ENCODE results near the gene PIMREG.

Gene PIMREG

GRCh38 chr17:6494239-6494941 is 50.1 kb downstream of the PIMREG start:
- H3K27ac ChIP-seq (ENCODE audit: low read depth, low read length, severe bottlenecking) = no peak overlapping the region
- H3K4me1 ChIP-seq (ENCODE audit: control insufficient read depth, insufficient read depth, low read length, poor library complexity, severe bottlenecking) = peaks cover 19% of the 10 kb centered on the region
- WGBS, 2 experiments (ENCODE audit: insufficient coverage in 2 of 2) = 85 to 100% methylated on average over 2 to 4 of the region's 5 CpGs
- no peaks in the 10 kb centered on the region for H3K36me3 ChIP-seq (ENCODE audit: control insufficient read depth, insufficient read depth, low read length)
- H3K4me3 ChIP-seq (ENCODE audit: extremely low read depth, insufficient read depth, low read length, poor library complexity, severe bottlenecking) = no peak overlapping the region
- no peaks in the 10 kb centered on the region for H3K9me3 ChIP-seq (ENCODE audit: control insufficient read depth, low read length)

GRCh38 chr17:6495450-6496115 is 51.3 kb downstream of the PIMREG start:
- H3K9me3 ChIP-seq (ENCODE audit: control insufficient read depth, low read length) = no peaks in the 10 kb centered on the region
- no peak overlapping the region for H3K4me3 ChIP-seq (ENCODE audit: extremely low read depth, insufficient read depth, low read length, poor library complexity, severe bottlenecking)
- no peaks in the 10 kb centered on the region for H3K36me3 ChIP-seq (ENCODE audit: control insufficient read depth, insufficient read depth, low read length)
- peaks cover 19% of the 10 kb centered on the region for H3K4me1 ChIP-seq (ENCODE audit: control insufficient read depth, insufficient read depth, low read length, poor library complexity, severe bottlenecking)
- WGBS, 2 experiments (ENCODE audit: insufficient coverage in 2 of 2) = 48 to 56% methylated on average over 9 to 11 of the region's 15 CpGs
- no peak overlapping the region for H3K27ac ChIP-seq (ENCODE audit: low read depth, low read length, severe bottlenecking)

- 21% methylated on average over 5 to 8 of the region's 8 CpGs for WGBS, 2 experiments (ENCODE audit: insufficient coverage in 2 of 2)
These were observed 51.8 kb downstream of the PIMREG start for GRCh38 chr17:6496116-6496481.

GRCh38 chr17:6496640-6497441 is 52.6 kb downstream of the PIMREG start:
- WGBS, 2 experiments (ENCODE audit: insufficient coverage in 2 of 2) = 88 to 91% methylated on average over 14 to 15 of the region's 15 CpGs
- no peak overlapping the region for H3K27ac ChIP-seq (ENCODE audit: low read depth, low read length, severe bottlenecking)
- H3K4me3 ChIP-seq (ENCODE audit: extremely low read depth, insufficient read depth, low read length, poor library complexity, severe bottlenecking) = no peak overlapping the region

More at GRCh38 chr17:6496116-6496481, 51.8 kb downstream of the PIMREG start:
- Histone ChIP-seq H3K4me3 (ENCODE audit: extremely low read depth, insufficient read depth, low read length, poor library complexity, severe bottlenecking) (no peak overlapping the region), H3K27ac (ENCODE audit: low read depth, low read length, severe bottlenecking) (no peak overlapping the region), H3K9me3 (ENCODE audit: control insufficient read depth, low read length) (no peaks in the 10 kb centered on the region), H3K4me1 (ENCODE audit: control insufficient read depth, insufficient read depth, low read length, poor library complexity, severe bottlenecking) (peaks cover 19% of the 10 kb centered on the region), H3K36me3 (ENCODE audit: control insufficient read depth, insufficient read depth, low read length) (no peaks in the 10 kb centered on the region)

GRCh38 chr17:6497496-6498221 is 53.4 kb downstream of the PIMREG start:
- WGBS, 2 experiments (ENCODE audit: insufficient coverage in 2 of 2) = 71 to 78% methylated on average over 9 to 12 of the region's 17 CpGs
- no peak overlapping the region for H3K4me3 ChIP-seq (ENCODE audit: extremely low read depth, insufficient read depth, low read length, poor library complexity, severe bottlenecking)

More at GRCh38 chr17:6496640-6497441, 52.6 kb downstream of the PIMREG start:
- H3K36me3 ChIP-seq (ENCODE audit: control insufficient read depth, insufficient read depth, low read length) = no peaks in the 10 kb centered on the region
- H3K9me3 ChIP-seq (ENCODE audit: control insufficient read depth, low read length) = no peaks in the 10 kb centered on the region
- H3K4me1 ChIP-seq (ENCODE audit: control insufficient read depth, insufficient read depth, low read length, poor library complexity, severe bottlenecking) = peaks cover 19% of the 10 kb centered on the region

GRCh38 chr17:6498356-6498755 is 54.1 kb downstream of the PIMREG start:
- Histone ChIP-seq H3K4me1 (ENCODE audit: control insufficient read depth, insufficient read depth, low read length, poor library complexity, severe bottlenecking) (peaks cover 19% of the 10 kb centered on the region), H3K27ac (ENCODE audit: low read depth, low read length, severe bottlenecking) (no peak overlapping the region), H3K36me3 (ENCODE audit: control insufficient read depth, insufficient read depth, low read length) (no peaks in the 10 kb centered on the region), H3K9me3 (ENCODE audit: control insufficient read depth, low read length) (no peaks in the 10 kb centered on the region), H3K4me3 (ENCODE audit: extremely low read depth, insufficient read depth, low read length, poor library complexity, severe bottlenecking) (no peak overlapping the region)
- WGBS, 2 experiments (ENCODE audit: insufficient coverage in 2 of 2) = 90 to 93% methylated on average over 6 to 7 of the region's 7 CpGs

More at GRCh38 chr17:6497496-6498221, 53.4 kb downstream of the PIMREG start:
- Histone ChIP-seq H3K36me3 (ENCODE audit: control insufficient read depth, insufficient read depth, low read length) (no peaks in the 10 kb centered on the region), H3K4me1 (ENCODE audit: control insufficient read depth, insufficient read depth, low read length, poor library complexity, severe bottlenecking) (peaks cover 19% of the 10 kb centered on the region), H3K9me3 (ENCODE audit: control insufficient read depth, low read length) (no peaks in the 10 kb centered on the region), H3K27ac (ENCODE audit: low read depth, low read length, severe bottlenecking) (no peak overlapping the region)

- H3K4me1 ChIP-seq (ENCODE audit: control insufficient read depth, insufficient read depth, low read length, poor library complexity, severe bottlenecking) = peaks cover 19% of the 10 kb centered on the region
- H3K4me3 ChIP-seq (ENCODE audit: extremely low read depth, insufficient read depth, low read length, poor library complexity, severe bottlenecking) = no peak overlapping the region
- 84 to 92% methylated on average over 7 to 10 of the region's 10 CpGs for WGBS, 2 experiments (ENCODE audit: insufficient coverage in 2 of 2)
These were observed 54.8 kb downstream of the PIMREG start for GRCh38 chr17:6498901-6499540.

More at GRCh38 chr17:6498901-6499540, 54.8 kb downstream of the PIMREG start:
- Histone ChIP-seq H3K27ac (ENCODE audit: low read depth, low read length, severe bottlenecking) (no peak overlapping the region), H3K36me3 (ENCODE audit: control insufficient read depth, insufficient read depth, low read length) (no peaks in the 10 kb centered on the region), H3K9me3 (ENCODE audit: control insufficient read depth, low read length) (no peaks in the 10 kb centered on the region)
